ENCODE results near the gene FOXG1. TPM values are rescaled to one million over a fixed set of nuclear protein-coding genes. Genes with fewer than 3 reads are reported as not detected.

Gene FOXG1
- total RNA-seq, 1 donor from 2014 or later, result not detected

GRCh38 chr14:28772613-28773012 is 6.0 kb downstream of the FOXG1 start:
- Histone ChIP-seq H3K4me1 (no peaks in the 10 kb centered on the region), H3K27me3 (peaks cover 9% of the 10 kb centered on the region), H3K9me3 (no peaks in the 10 kb centered on the region), H3K4me3 (no peak overlapping the region), H3K36me3 (no peaks in the 10 kb centered on the region), H3K27ac (no peak overlapping the region)
- intact Hi-C loops (cut with DNase I), result no loop called here
- TF ChIP-seq POLR2A (IDR thresholded peaks at IDR 0.05) (no peak), POLR2AphosphoS5 (IDR thresholded peaks at IDR 0.05; ENCODE audit: insufficient read depth in 1 of 2, low read depth in 1 of 2) (no peak), CTCF (IDR thresholded peaks at IDR 0.05) (no peak)
- DNase-seq (ENCODE audit: extremely low spot score in 2 of 2), result no peak

- intact Hi-C loops (cut with DNase I), result no loop called here
- Histone ChIP-seq H3K27ac (no peak overlapping the region), H3K9me3 (no peaks in the 10 kb centered on the region), H3K27me3 (peaks cover 7% of the 10 kb centered on the region), H3K4me1 (no peaks in the 10 kb centered on the region), H3K4me3 (no peak overlapping the region), H3K36me3 (no peaks in the 10 kb centered on the region)
- DNase-seq (ENCODE audit: extremely low spot score in 2 of 2), result no peak
- TF ChIP-seq POLR2A (IDR thresholded peaks at IDR 0.05) (no peak), CTCF (IDR thresholded peaks at IDR 0.05) (no peak), POLR2AphosphoS5 (IDR thresholded peaks at IDR 0.05; ENCODE audit: insufficient read depth in 1 of 2, low read depth in 1 of 2) (no peak)
Measured at GRCh38 chr14:28773176-28773575, 6.6 kb downstream of the FOXG1 start.

- intact Hi-C loops (cut with DNase I), result no loop called here
- Histone ChIP-seq H3K27me3 (no peaks in the 10 kb centered on the region), H3K27ac (no peak overlapping the region)
Measured at GRCh38 chr14:28773861-28774691, 7.5 kb downstream of the FOXG1 start.

GRCh38 chr14:28774764-28775735 is 8.5 kb downstream of the FOXG1 start:
- Histone ChIP-seq H3K27me3 (no peaks in the 10 kb centered on the region), H3K27ac (no peak overlapping the region), H3K9me3 (no peaks in the 10 kb centered on the region), H3K36me3 (no peaks in the 10 kb centered on the region), H3K4me3 (no peak overlapping the region), H3K4me1 (no peaks in the 10 kb centered on the region)
- intact Hi-C loops (cut with DNase I), result no loop called here
- no peak for DNase-seq (ENCODE audit: extremely low spot score in 2 of 2)
- no peak for TF ChIP-seq POLR2A (IDR thresholded peaks at IDR 0.05)
- TF ChIP-seq CTCF (IDR thresholded peaks at IDR 0.05), result no peak
- no peak for TF ChIP-seq POLR2AphosphoS5 (IDR thresholded peaks at IDR 0.05; ENCODE audit: insufficient read depth in 1 of 2, low read depth in 1 of 2)

More at GRCh38 chr14:28773861-28774691, 7.5 kb downstream of the FOXG1 start:
- TF ChIP-seq CTCF (IDR thresholded peaks at IDR 0.05), result no peak
- no peak for TF ChIP-seq POLR2AphosphoS5 (IDR thresholded peaks at IDR 0.05; ENCODE audit: insufficient read depth in 1 of 2, low read depth in 1 of 2)
- TF ChIP-seq POLR2A (IDR thresholded peaks at IDR 0.05), result no peak
- no peaks in the 10 kb centered on the region for H3K9me3 ChIP-seq
- H3K36me3 ChIP-seq, result no peaks in the 10 kb centered on the region
- no peaks in the 10 kb centered on the region for H3K4me1 ChIP-seq
- no peak for DNase-seq (ENCODE audit: extremely low spot score in 2 of 2)
- H3K4me3 ChIP-seq, result no peak overlapping the region

Data from vagina (tissue), 2 donors.